Measurements from ENCODE around the gene SERPINA12.

- no peak for TF ChIP-seq POLR2A (IDR thresholded peaks at IDR 0.05)
- TF ChIP-seq CTCF (IDR thresholded peaks at IDR 0.05) = no peak
Measured at GRCh38 chr14:94535506-94535905, 26.2 kb upstream of the SERPINA12 start.

Data from right lobe of liver (tissue), 4 donors.